ENCODE results near the gene LPIN1.

LPIN1 gene

DNA sequence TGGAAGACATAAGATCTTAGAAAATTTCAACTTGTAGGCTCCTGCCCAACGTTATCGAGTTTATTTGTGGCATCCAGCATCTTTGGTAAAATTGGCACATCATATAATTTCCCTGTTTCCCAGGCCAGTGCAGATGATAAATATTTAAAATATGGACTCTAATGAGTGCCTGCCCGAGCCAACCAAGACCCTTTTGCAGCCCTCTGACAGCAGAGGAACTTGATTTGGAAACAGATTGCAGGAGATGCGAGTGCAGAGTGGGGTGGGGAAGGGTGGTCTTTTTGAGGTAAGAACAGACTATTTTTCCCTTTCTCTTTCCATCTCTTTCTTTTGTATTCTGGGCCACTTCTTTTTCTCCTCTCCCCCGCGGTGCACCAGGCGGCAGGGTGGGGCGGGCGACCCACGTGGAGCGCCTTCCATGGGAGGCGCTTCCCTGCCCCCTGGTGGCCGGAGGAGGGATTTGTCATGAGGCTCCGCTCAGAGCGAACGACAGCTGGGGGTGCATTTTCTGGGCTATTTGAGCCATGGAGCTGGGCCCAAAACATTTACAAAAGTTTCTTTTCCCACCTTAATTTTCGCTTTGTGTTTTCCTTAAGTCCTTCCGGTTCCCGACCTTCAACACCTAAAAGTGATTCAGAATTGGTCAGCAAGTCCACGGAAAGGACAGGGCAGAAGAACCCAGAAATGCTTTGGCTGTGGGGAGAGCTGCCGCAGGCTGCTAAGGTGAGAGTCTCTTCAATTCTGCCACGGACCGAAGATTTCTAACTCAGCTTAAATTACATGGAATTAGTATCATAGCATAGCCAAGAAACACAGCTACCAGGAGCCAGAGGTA is 32.7 kb downstream of the LPIN1 start:
- in situ Hi-C loops (cut with MboI; ENCODE audit: low sequenced_read_pairs) = loop anchor here (5.0 to 25.0 kb wide), 2 partner anchors 87 to 292 kb away; no protein-coding TSS in a partner anchor

DNA sequence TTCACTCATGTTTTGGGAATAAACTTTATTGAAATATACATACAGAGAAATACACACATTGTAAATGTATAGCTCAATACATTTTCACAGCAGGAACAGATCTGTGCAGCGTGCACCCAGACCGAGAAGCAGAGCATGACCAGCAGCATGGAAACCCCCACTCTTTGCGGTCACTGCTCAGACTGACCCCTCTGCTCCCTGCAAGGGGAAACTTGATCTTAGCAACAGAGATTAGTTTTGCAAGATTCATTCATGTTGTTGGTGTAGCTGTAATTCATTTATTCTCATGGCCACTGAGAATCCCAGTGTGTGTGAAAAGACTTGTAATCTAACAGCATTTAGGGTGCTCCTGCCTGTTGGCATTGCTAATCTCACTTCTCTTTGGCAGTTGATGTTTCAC is 35.2 kb downstream of the LPIN1 start:
- in situ Hi-C loops (cut with MboI; ENCODE audit: low sequenced_read_pairs) = loop anchor here (25.0 kb wide), 1 partner anchor 294 kb away; no protein-coding TSS in a partner anchor

DNA sequence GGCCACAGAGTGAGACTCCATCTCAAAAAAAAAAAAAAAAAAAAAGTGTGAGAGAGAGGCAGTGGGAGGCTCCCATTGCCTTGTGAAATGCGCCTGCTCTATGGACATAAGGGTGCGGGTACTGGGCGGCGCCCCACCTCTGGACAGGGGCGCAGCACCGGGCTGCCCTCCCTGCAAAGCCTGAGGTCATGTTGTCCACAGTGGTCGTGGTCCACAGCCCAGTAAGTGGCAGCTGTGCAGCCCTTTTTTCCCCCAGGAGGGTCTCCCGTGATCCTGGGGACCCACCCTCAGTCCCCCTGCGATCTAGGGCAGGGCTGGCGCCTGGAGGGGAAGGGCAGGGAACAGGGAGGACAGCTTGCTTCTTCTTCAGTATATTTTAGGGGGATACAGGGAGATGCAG is 37.8 kb downstream of the LPIN1 start:
- in situ Hi-C loops (cut with MboI; ENCODE audit: low sequenced_read_pairs) = loop anchor here (25.0 kb wide), 1 partner anchor 297 kb away; no protein-coding TSS in a partner anchor

DNA sequence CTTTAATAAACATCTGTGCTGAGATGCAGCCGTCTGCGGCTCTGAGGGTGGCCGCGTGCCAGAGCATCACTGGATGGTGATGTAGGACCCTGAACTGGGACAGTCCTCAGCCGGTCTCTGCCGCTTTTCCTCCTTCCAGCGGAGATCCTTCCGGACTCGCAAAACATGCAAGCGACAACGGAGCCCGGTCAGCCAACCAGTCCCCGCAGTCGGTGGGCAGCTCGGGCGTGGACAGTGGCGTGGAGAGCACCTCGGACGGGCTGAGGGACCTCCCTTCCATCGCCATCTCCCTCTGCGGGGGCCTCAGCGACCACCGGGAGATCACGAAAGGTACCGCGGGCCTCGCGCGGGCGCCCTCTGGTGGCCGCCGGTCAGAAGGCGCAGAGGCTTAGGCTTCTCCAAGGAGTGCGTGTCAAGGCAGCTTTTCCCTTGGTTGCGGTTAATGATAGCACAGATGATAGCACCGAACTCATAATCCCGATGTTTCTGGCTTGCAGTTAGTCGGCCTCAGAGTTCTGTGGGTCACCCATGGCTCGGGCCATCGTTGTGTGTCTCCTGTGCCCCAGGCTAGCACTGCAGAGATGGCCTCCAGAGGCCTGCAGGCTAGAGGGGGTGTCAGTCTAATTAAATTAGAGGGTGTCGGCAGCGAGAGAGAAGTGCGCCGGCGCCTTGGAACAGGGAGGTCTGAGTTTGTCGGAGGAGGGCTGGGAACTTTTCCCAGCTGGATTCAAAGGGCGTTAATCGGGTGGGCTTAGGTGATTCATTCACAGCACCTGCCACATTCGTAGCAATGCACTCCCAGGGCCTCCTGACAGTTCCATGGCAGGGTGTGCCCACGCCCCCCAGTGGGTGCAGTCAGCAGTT is 38.5 kb downstream of the LPIN1 start:
- in situ Hi-C loops (cut with MboI; ENCODE audit: low sequenced_read_pairs) = loop anchor here (25.0 kb wide), 1 partner anchor 298 kb away; no protein-coding TSS in a partner anchor

DNA sequence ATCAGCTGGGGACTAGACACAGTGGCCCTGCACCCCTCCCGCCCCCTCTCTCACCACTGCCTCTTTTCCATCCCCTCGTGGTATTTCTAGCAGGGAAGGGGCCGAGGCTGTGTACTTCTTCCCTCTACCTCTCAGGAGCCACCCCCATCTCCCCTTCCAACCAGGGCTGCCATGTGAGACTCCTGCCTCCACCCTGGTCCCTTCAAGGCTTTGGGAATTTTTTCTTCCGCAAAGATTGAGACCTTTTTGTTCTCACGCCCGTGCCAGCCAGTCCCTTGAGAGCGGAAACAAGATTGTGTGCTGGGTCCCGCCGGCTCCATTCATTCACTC is 39.1 kb downstream of the LPIN1 start:
- in situ Hi-C loops (cut with MboI; ENCODE audit: low sequenced_read_pairs) = loop anchor here (25.0 kb wide), 1 partner anchor 298 kb away; no protein-coding TSS in a partner anchor

DNA sequence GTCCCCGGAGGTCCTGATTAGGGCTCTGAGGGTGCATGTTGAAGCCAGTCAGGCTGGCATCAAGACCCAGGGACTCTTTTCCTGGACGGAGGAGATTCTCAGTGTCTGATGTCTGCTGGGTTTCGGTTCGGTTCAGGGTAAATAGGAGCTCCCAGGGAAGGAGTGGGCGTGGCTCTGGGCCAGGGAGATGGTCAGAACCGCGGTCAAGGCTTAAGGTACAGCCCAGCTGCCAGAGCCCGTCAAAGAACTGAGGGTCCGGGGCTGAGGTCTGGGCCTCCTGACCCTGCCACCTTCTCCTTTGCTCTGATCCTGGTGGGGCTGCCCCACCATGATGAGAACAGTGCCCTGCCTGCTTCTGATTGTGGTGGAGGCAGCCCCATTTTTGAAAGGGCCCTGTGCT is 39.8 kb downstream of the LPIN1 start:
- in situ Hi-C loops (cut with MboI; ENCODE audit: low sequenced_read_pairs) = loop anchor here (25.0 kb wide), 1 partner anchor 299 kb away; no protein-coding TSS in a partner anchor

DNA sequence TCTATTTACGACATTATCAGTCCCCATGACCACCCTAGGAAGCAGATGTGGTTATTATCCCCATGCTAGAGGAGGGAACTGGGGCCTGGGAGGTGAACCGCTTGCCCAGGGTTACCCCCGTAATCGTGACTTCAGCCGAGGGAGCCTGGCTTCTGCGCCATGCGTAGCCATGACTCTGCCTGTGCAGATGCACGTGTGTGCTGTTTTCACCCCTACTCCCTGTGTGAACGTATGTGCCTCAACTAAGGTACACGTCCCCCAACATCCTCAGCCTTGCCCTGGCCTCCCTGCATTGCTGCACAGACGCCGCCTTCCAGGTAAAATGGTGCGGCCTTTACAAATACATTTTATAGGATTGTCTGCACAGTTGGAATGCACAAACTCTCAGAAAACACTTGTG is 40.2 kb downstream of the LPIN1 start:
- in situ Hi-C loops (cut with MboI; ENCODE audit: low sequenced_read_pairs) = loop anchor here (25.0 kb wide), 1 partner anchor 299 kb away; no protein-coding TSS in a partner anchor

DNA sequence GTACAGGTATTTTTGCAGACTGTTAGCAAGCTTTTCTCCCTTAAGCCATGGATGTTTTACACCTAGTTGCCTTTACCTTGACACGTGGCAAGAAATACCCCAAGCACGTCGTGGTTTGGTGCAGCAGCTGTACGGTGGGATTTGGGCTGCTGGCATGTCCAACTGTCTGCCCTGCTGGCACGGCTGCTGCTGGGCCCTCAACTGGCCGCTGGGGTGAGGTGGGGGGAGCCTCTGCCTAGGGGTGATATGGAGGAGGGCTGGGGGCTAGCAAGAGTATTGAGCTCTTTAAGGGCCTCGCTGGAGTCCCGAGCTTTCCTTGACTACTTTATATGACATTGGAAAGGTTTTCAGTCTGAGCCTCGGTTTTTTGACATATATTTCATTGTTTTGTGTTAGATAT is 41.6 kb downstream of the LPIN1 start:
- in situ Hi-C loops (cut with MboI; ENCODE audit: low sequenced_read_pairs) = loop anchor here (25.0 kb wide), 1 partner anchor 301 kb away; no protein-coding TSS in a partner anchor

DNA sequence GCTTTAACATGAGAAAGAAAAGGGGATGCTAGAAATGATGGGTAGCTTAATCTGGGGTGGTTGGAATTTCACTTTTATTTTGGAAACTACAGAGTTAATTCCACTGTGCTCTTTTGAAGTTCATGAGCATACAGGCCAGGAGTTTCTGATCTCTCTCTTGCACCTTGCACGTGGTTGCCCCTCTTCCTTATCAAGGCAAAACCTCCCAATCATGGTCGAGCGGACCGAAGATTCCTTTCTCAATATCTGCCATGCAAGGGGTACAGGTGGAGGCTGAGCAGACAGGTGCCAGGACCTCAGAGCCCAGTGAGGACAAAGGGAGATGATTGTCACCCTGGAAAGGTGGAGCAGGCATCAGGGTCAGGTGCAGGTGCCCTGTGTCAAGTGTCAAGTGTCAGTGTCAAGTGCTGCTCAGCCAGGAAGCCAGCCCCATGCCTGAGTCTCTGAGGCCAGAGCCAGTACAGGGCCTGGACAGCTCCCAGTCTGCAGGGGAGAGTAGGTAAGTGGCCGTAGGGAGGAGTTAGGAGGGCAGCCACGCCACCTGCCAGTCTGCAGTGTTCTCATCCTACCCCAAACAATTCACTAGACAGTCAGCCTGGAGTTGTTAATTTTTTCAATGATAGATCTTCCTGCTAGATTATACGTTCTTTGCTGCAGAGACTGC is 42.2 kb downstream of the LPIN1 start:
- in situ Hi-C loops (cut with MboI; ENCODE audit: low sequenced_read_pairs) = loop anchor here (25.0 kb wide), 1 partner anchor 301 kb away; no protein-coding TSS in a partner anchor

DNA sequence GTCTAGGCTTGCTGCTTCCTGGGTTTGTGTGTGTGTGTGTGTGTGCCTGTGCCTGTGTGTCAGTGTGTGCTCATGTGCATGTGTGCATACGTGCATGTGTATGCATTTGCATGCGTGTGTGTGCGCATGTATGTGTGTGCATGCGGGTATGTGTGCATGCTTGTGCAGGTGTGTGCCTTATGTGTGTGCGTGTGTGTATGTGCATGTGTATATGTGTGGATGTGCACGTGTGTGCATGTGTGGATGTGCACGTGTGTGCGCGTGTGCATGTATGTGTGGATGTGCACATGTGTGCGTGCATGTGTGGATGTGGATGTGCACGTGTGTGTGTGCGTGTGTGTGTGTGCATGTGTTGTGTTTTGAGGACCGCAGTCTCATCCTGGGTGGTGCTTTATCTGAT is 42.8 kb downstream of the LPIN1 start:
- in situ Hi-C loops (cut with MboI; ENCODE audit: low sequenced_read_pairs) = loop anchor here (25.0 kb wide), 1 partner anchor 302 kb away; no protein-coding TSS in a partner anchor

DNA sequence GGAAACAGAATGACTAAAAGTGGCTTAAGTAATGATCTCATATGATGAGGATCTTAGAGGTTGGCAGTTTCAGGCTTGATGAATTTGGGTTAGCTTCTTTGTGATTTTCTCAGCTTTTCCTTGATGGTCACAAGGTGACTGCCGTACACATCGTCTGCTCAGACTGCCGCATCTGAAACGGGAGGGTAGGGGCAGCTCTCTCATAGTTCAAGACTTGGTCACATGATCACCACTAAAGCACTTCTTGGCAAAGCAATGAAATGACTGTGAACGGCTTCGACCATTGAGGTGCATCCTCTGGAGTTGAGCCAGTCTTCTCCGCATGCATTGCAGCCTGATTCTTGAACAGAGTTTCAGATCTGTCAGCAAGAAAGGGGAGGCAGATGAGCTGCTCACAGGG is 43.8 kb downstream of the LPIN1 start:
- in situ Hi-C loops (cut with MboI; ENCODE audit: low sequenced_read_pairs) = loop anchor here (25.0 kb wide), 1 partner anchor 303 kb away; no protein-coding TSS in a partner anchor

DNA sequence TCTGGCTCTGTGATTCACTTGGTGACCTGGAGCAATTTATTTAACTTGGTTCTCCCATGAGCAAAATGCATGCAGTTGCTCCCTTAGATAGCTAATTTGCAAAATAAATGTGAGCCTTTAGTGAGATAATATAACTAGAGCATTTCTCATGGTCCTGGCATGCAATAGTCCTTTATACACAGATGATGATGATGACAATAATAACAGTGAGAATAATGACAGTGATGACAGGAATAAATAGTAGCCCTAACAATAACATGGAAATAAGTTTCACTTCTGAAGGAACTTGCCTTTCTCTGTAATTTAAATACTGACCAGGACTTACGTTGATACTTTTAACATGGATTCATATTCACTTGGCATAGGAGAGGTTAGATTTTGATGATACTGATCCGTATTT is 49.2 kb downstream of the LPIN1 start:
- in situ Hi-C loops (cut with MboI; ENCODE audit: low sequenced_read_pairs) = loop anchor here (25.0 kb wide), 1 partner anchor 308 kb away; no protein-coding TSS in a partner anchor

DNA sequence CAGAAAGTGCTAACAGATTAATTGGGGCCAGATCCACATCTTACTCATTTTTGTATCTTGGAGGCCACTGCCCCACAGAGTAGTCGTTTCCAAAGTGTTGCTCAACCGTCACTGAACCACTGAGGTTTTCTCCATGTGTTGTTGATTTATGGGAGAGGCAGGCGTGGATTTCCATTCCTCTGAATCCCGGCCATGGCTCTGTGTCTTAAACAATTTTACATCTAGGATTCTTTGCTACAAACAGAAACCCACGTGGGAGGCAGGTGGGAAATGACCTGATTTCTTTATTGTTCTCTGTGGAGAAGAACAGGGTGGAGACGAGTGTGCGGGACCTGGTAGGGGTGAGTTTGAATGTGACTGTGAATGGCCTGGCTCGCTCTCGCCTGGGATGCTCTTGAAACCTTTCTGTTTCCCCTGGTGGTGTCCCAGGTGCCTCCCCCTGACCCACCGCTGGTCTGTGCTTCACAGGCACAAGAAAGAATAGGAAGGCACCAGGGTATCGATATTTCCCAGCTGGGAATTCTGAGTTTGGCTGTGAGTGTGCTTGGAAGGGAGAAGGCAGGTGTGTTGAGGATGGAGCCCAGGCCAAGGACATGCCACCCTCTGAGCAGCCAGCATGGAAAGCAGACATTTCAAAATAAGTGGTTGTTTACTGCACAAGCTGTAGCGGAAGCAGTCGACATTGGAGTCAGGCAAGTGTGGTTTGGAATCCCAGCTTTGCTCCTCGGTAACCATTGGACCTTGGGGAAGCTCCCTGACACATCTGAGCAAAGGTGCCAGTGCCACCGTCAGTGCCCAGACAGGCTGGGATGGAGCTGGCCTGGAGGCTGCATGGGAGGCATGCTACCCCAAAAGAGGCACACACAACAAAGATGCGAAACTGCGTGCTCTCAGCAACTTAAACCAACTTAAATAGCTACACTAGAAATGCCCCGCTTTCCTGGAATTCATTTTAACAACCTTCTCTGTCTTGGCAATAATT is 50.0 kb downstream of the LPIN1 start:
- in situ Hi-C loops (cut with MboI; ENCODE audit: low sequenced_read_pairs) = loop anchor here (25.0 kb wide), 1 partner anchor 309 kb away; no protein-coding TSS in a partner anchor

DNA sequence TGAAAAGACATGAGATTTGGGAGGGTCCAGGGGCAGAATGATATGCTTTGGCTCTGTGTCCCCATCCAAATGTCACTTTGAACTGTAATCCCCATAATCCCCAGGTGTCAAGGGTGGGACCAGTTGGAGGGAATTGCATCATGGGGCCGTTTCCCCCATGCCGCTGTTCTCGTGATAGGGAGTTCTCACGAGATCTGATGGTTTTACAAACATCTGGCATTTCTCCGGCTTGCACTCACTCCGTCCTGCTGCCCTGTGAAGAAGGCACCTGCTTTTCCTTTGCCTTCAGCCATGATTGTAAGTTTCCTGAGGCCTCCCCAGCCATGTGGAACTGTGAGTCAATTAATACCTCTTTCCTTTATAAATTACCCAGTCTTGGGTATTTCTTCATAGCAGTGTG is 51.4 kb downstream of the LPIN1 start:
- in situ Hi-C loops (cut with MboI; ENCODE audit: low sequenced_read_pairs) = loop anchor here (25.0 kb wide), 1 partner anchor 311 kb away; no protein-coding TSS in a partner anchor

DNA sequence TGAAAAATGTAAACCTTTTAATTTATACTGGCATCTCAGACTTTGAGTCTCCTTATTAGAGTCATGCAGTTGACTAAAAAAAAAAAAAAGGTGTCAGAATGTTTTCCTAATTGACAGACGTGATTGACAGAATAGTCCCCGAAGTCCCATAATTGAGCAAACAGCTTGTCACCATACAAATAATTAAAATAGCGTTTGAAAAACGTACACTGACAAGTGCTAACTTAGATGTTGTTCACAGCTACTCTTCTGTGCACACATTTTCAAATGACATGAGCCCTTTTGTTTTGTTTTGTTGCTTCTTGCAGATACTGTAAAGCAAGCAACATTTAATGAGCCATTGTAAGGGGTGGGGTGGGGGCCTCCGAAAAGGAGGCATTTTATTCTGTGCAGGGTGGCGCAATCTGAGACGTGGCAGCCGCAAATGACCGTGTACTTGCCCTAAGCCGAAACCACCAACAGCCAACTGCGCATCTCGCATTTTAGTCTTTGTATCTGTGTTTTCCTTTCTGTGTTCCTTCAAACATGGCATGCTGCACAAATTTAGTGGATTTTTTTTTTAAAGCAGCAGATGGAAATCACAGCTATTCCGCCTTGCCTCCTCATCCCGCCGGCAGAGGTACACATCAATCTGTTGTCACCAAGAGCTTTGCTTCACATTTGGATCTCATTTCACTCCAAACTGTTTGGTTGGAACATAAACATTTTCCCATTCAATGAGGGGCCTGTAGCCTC is 52.4 kb downstream of the LPIN1 start:
- in situ Hi-C loops (cut with MboI; ENCODE audit: low sequenced_read_pairs) = loop anchor here (25.0 kb wide), 1 partner anchor 312 kb away; no protein-coding TSS in a partner anchor

DNA sequence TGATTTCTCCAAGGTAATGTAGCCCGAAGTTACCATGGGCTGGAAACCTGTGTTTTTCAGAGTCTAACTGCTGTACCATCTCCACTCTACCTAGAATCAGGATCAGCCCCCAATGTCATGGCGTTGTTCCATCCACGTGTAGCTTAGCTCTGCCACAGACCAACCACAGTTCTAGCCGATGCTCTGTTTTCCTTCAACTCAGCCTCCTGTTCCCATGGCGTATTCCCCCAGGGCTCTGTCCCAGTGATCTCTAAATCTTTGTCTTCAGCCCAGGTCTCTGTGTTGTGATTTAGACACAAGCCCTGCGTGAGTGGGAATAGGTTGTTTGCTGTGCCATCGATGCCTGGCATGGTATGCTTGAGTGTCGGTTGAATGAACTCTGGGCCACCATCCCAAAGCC is 53.4 kb downstream of the LPIN1 start:
- in situ Hi-C loops (cut with MboI; ENCODE audit: low sequenced_read_pairs) = loop anchor here (25.0 kb wide), 1 partner anchor 313 kb away; no protein-coding TSS in a partner anchor

DNA sequence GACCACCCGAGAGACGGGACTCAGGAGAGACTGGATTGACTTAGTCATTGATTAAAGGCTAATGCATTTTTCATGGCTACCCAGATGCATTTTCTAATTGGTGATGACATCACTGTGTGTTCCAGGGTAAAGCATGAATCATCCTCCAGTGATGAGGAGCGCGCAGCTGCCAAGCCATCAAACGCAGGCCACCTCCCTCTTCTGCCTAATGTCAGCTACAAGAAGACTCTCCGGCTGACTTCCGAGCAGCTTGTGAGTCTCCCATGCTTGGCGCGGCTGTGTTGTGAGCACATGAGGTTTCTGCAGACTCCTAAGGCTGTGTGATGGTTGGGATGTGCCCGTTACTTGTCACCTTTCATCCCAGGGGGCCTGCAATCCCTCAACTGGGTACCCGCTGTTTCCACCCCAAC is 56.4 kb downstream of the LPIN1 start:
- in situ Hi-C loops (cut with MboI; ENCODE audit: low sequenced_read_pairs) = no loop called here

DNA sequence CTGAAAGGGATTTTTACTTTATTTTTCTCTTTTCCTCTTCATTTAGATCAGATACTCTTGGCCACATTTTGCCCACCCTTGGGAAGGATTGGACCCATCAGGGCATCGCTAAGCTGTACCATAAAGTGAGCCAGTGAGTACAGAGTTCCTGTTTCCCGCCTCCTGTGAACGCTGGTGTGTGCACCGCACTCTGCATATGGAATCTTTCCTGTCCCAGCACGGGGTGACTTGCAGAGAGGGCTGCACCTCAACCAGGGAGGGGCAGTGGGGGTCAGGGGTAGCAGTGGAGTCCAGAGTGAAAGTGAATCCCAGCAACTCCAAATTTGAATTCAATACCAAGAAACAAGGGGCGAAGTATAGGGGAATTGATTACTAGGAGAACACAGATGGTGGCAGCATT is 58.6 kb downstream of the LPIN1 start:
- in situ Hi-C loops (cut with MboI; ENCODE audit: low sequenced_read_pairs) = no loop called here

DNA sequence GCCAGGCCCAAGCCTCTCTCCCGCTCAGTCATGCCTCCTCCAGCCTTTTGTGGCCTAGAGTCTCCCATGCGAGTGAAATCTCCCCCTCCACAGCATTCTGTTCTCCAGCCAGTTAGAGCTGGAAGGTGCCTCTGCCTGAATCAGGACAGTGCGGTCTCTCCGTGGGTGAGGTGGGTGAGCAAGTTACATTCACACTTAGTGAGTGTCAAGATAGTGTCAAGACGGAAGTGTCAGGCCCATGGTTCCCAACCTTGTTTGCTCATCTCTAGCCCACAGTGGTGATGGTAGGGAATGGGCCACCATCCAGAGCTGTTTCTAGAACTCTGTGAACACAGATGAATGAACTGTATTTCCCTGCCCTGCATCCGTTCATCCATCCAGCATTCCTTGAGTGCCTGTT is 59.5 kb downstream of the LPIN1 start:
- in situ Hi-C loops (cut with MboI; ENCODE audit: low sequenced_read_pairs) = no loop called here

All from HL-60/S4 (cell line).